DMS153 (cell line): Measurements from ENCODE around the gene AHCYL2.
"Not testable (repeated sequence)": the region's sequence is repeated elsewhere in the genome, so short reads cannot be mapped to it uniquely, and the experiment has no call there.

Source experiments
- DNase-seq: peaks from one replicate; lab custom pipeline; 2025; lab: John Stamatoyannopoulos, UW

Gene AHCYL2

DNA sequence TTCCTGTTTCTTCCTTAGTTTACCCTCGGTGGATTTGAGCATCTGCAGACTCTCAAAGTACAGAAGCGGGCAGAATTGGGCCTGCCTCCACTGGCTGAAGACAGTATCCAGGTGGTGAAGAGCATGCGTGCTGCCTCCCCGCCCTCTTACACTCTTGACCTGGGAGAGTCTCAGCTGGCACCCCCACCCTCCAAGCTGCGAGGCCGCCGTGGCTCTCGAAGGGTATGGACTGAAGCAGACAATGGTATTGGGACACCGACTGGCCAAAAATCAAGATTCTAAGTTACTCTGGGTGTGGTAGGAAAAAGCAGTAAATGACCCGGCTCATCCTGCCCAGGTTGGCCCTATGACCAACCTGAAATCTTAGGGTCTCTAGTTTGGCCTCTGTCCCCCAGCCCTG lies 231.6 kb downstream of the AHCYL2 start:
- no peak for DNase-seq

- no peak for DNase-seq
These were observed 232.3 kb downstream of the AHCYL2 start for GRCh38 chr7:129457101-129457500.

GRCh38 chr7:129458171-129458570 lies 233.3 kb downstream of the AHCYL2 start:
- no peak for DNase-seq

DNA sequence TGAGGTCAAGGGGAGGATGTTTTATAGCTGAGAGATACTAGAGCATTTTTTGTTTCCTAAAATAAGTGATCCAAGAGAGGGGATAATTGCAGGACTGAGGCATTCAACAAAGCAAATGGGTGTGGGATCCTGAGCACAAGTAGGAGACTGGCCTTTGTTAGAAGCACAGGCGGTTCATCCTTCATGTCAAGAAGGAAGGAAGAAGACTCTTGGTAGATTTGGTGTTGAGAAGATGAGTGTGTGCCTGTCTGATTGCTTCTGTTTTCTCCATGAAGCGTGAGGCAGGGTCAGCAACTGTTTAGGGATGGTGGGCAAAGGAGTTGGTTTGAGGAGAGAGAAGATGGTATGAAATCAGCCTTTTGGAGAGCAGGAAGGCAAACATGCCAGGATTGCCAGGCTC lies 237.0 kb downstream of the AHCYL2 start:
- DNase-seq = no peak

- DNase-seq = no peak
These were observed 237.6 kb downstream of the AHCYL2 start for GRCh38 chr7:129462420-129462819.

DNA sequence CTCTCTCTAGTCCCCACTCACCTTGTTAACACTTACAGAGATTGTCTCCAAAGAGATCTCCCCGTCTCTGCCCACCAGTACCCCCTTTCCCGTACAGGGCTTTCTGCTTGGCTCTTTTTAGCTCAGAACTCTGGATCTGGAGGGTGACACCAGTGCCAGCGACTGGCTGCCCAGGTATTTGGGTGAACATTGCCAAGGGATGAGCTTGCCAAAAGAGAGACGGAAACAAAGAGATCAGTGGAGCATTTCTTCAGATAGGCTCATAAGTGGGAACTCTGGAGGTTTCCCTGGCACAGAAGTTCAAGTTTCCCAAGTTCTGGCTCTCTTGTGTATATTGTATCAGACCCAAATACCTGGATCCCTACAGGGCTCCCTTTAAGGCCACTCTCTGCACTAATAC lies 239.4 kb downstream of the AHCYL2 start:
- DNase-seq = no peak

- DNase-seq = no peak
These were observed 240.2 kb downstream of the AHCYL2 start for GRCh38 chr7:129465080-129465479.

- no peak for DNase-seq
These were observed 242.0 kb downstream of the AHCYL2 start for GRCh38 chr7:129466796-129467195.

- DNase-seq = no peak
These were observed 243.3 kb downstream of the AHCYL2 start for GRCh38 chr7:129468087-129468486.

- no peak for DNase-seq
These were observed 243.7 kb downstream of the AHCYL2 start for GRCh38 chr7:129468547-129468946.

DNA sequence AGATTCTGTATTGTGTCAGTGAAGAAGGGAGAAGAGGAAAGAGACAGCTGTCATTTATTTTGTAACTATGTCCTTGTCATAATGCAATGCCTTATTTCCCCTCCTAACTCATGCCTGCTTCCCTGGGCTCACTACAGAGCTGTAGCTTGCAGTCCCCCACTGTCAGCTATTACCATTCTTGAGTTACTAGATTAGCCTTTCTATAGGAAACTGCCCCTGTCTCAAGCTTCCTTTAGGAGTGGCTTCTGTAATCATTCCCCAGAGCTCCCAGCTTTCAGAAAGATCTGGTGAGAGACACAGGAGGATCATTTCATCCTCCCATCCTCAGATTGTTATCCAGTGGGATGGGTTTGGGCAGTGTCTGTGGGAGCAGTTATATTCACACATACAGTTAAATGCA lies 245.1 kb downstream of the AHCYL2 start:
- DNase-seq = no peak

DNA sequence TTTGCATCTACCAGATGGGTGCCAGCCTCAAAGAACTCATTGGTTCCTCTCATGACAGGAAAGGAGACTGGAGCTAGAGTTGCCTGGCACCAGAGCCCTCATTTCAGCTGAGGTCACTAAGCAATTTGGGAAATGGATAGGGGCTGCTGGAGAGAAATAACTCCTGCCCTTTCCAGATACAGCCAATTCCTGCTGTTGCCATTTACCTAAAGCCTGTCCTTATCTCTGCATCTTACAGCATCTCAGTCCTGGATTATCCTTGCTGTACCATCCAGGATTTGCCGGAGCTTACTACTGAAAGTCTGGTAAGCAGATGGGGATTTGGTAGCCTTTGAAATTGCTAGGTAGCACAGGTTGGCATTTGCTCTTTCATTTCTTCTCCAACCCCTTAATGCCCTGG lies 245.6 kb downstream of the AHCYL2 start:
- no peak for DNase-seq

DNA sequence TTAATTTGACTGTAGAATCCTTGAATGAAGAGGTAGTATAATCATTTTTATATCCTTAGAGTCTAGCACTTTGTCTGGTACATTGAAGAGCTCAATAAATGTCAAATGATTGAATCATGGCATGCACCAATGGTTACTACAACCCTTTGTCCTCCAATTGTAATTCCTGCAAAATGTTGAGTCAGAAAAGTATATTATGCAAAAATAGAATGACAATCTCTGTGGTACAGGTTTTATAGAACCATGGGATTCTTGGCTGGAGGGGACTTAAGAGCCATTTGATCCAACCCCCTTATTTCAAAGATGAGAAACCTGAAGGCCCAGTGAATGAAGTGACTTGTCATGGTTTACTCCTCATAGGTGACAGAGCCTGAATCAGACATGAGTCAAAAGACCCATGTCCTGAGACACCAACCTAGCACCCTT lies 246.6 kb downstream of the AHCYL2 start:
- DNase-seq = no peak

DNA sequence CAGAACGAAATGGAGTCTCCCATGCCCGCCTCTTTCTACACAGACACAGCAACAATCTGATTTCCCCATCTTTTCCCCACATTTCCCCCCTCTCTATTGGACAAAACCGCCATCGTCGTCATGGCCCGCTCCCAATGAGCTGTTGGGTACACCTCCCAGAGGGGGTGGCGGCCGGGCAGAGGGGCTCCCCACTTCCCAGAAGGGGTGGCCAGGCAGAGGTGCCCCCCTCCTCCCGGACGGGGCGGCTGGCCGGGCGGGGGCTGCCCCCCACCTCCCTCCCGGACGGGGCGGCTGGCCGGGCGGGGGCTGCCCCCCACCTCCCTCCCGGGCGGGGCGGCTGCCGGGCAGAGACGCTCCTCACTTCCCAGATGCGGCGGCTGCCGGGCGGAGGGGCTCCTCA lies 251.1 kb downstream of the AHCYL2 start:
- not testable (repeated sequence) for DNase-seq

DNA sequence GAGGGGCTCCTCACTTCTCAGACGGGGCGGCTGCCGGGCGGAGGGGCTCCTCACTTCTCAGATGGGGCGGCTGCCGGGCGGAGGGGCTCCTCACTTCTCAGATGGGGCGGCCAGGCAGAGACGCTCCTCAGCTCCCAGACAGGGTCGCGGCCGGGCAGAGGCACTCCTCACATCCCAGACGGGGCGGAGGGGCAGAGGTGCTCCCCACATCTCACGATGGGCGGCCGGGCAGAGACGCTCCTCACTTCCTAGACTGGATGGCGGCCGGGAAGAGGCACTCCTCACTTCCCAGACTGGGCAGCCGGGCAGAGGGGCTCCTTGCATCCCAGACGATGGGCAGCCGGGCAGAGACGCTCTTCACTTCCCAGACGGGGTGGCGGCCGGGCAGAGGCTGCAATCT lies 251.6 kb downstream of the AHCYL2 start:
- DNase-seq = not testable (repeated sequence)
